Adrenal gland (tissue), 12 donors: ENCODE results near the gene NPAS3. TPM values are rescaled to one million over a fixed set of nuclear protein-coding genes. Genes with fewer than 3 reads are reported as not detected.

Experiments used
- DNase-seq, 7 donors: peaks; one replicate each; pipeline ENCODE4 v3.0.0-alpha.2; 2019 to 2020
- H3K27ac ChIP-seq, 5 donors: fragments of 200-600 bp; sonication (generic) in 4 of 5; 1 replicate in 3 of 5; 2 replicates in 2 of 5; pipeline versions ENCODE4 v1.5.1 to v1.8.0; 2016 to 2020; ENCODE audit warnings: mild to moderate bottlenecking in 1 of 5
- H3K27me3 ChIP-seq: fragments of 200-600 bp; 2 replicates; pipeline ENCODE4 v1.8.0; 2021
- H3K36me3 ChIP-seq, 2 donors: fragments of 200-600 bp; replicated peaks in 1 of 2; 1 replicate in 1 of 2; 2 replicates in 1 of 2; pipeline versions ENCODE4 v1.5.1 to v1.8.0; 2018 to 2022
- H3K4me1 ChIP-seq, 2 donors: fragments of 200-600 bp; replicated peaks in 1 of 2; 1 replicate in 1 of 2; 2 replicates in 1 of 2; pipeline versions ENCODE4 v1.5.1 to v1.8.0; 2018 to 2021
- H3K4me3 ChIP-seq, 4 donors: fragments of 200-600 bp; sonication (generic) in 3 of 4; one replicate each; pipeline ENCODE4 v1.5.1; 2016 to 2018
- H3K9me3 ChIP-seq, 3 donors: fragments of 200-600 bp; sonication (generic) in 1 of 3; replicated peaks in 1 of 3; 1 replicate in 2 of 3; 2 replicates in 1 of 3; pipeline versions ENCODE4 v1.5.1 to v1.8.0; 2016 to 2021
- CTCF ChIP-seq, 6 experiments: fragments of 450-650 bp in 4 of 6; fragments of 200-600 bp in 2 of 6; sonication (generic) in 1 of 6; IDR thresholded peaks; 1 replicate in 5 of 6; 2 replicates in 1 of 6; pipeline versions ENCODE4 v1.5.1 to v1.8.0; 2016 to 2021; ENCODE audit warnings: antibody characterized with exemption in 6 of 6, mild to moderate bottlenecking in 2 of 6, moderate library complexity in 1 of 6
- POLR2A ChIP-seq, 2 donors: fragments of 450-650 bp; IDR thresholded peaks; one replicate each; pipeline ENCODE4 v1.6.1; 2017; ENCODE audit warnings: antibody characterized with exemption in 2 of 2, mild to moderate bottlenecking in 2 of 2, moderate library complexity in 1 of 2
- WGBS, 4 donors: extraction: QIAGEN DNeasy Blood & Tissue Kit in 2 of 4; methylation state at CpG; one replicate each; pipeline versions ENCODE4 v1.1.5 to v1.1.7; 2013 to 2017; 5-methylcytosine and 5-hydroxymethylcytosine counted together
- intact Hi-C, 2 donors: fragments of 100-400 bp; cut with DNase I; formaldehyde crosslinking; loops; one replicate each; pipeline versions ENCODE4 v1.14.1 to v1.15.0; 2022 to 2023
- polyA plus RNA-seq, 3 donors: library from polyadenylated mRNA; stranded (reverse); fragments of 200-250 nt in 2 of 3; fragments of 350-450 nt in 1 of 3; fragmentation: Illumina TruSeq in 1 of 3; extraction: RNeasy Lipid Tissue Mini Kit (QIAGEN cat#74804) in 1 of 3; gene quantifications; one replicate each; pipeline ENCODE4 v1.2.3, GENCODE V29; 2013 to 2014
- total RNA-seq, 9 donors: library from RNA; depleted of rRNA in 4 of 9; stranded (reverse); fragments of >200 nt in 4 of 9; fragments of 120-200 nt in 1 of 9; fragmentation: NEBNext Ultra II Directional in 1 of 9; extraction: Animal tissue kit (Norgen Biotek cat#: 25700) in 1 of 9; gene quantifications; one replicate each; pipeline versions ENCODE4 v1.1.0 to v1.2.4, GENCODE V29; 2013 to 2023
- donor health status: healthy with polysubstance abuse.
- donor health status: Bipolar disorder and iron deficiency.
- donor health status: DM: yes; HTN: yes; CAD: no.
- donor health status: DM: no; HTN: no; CAD: no.
- donor health status: DM: no; HTN: no; CAD: no.
- donor health status: DM: yes; HTN: yes; CAD: no.

NPAS3 gene
- total and polyA plus RNA-seq, 12 donors: 0.36 to 7.5 (median 1.5) TPM

- Histone ChIP-seq H3K36me3 (no peaks in the 10 kb centered on the region), H3K4me3 (no peak overlapping the region), H3K9me3 (no peaks in the 10 kb centered on the region), H3K4me1 (no peaks in the 10 kb centered on the region), H3K27ac (no peak overlapping the region), H3K27me3 (no peaks in the 10 kb centered on the region)
- DNase-seq: no peak
- WGBS, 4 donors: 65 to 73% (median 67%) methylated on average over 4 of the region's 4 CpGs
- intact Hi-C loops: no loop called here
- TF ChIP-seq CTCF (IDR thresholded peaks at IDR 0.05) (no peak), POLR2A (IDR thresholded peaks at IDR 0.05) (no peak)
Observed at GRCh38 chr14:33642691-33643244, 704.1 kb downstream of the NPAS3 start.

GRCh38 chr14:33643426-33644181 is 704.9 kb downstream of the NPAS3 start:
- Histone ChIP-seq H3K27me3 (no peaks in the 10 kb centered on the region), H3K4me1 (no peaks in the 10 kb centered on the region), H3K9me3 (no peaks in the 10 kb centered on the region), H3K4me3 (no peak overlapping the region), H3K36me3 (no peaks in the 10 kb centered on the region), H3K27ac (no peak overlapping the region)
- WGBS, 4 donors: 69 to 82% (median 79%) methylated on average over 5 of the region's 5 CpGs
- TF ChIP-seq CTCF (IDR thresholded peaks at IDR 0.05) (no peak), POLR2A (IDR thresholded peaks at IDR 0.05) (no peak)
- intact Hi-C loops: no loop called here
- DNase-seq: no peak

GRCh38 chr14:33646692-33647260 is 708.1 kb downstream of the NPAS3 start:
- no peaks in the 10 kb centered on the region for H3K4me1 ChIP-seq
- no peak for DNase-seq
- intact Hi-C loops: no loop called here
- no peaks in the 10 kb centered on the region for H3K36me3 ChIP-seq
- no peak overlapping the region for H3K4me3 ChIP-seq
- no peaks in the 10 kb centered on the region for H3K27me3 ChIP-seq
- H3K27ac ChIP-seq: peak overlapping the region in 1 of 5 donors; percentile 21
- WGBS, 4 donors: 86 to 93% (median 89%) methylated on average over 2 of the region's 2 CpGs
- no peaks in the 10 kb centered on the region for H3K9me3 ChIP-seq
- TF ChIP-seq POLR2A (IDR thresholded peaks at IDR 0.05) (no peak), CTCF (IDR thresholded peaks at IDR 0.05) (no peak)

GRCh38 chr14:33647385-33647786 is 708.7 kb downstream of the NPAS3 start:
- Histone ChIP-seq H3K4me3 (no peak overlapping the region), H3K9me3 (no peaks in the 10 kb centered on the region), H3K27me3 (no peaks in the 10 kb centered on the region), H3K36me3 (no peaks in the 10 kb centered on the region), H3K27ac (no peak overlapping the region), H3K4me1 (no peaks in the 10 kb centered on the region)
- intact Hi-C loops: no loop called here
- TF ChIP-seq POLR2A (IDR thresholded peaks at IDR 0.05) (no peak), CTCF (IDR thresholded peaks at IDR 0.05) (no peak)
- DNase-seq: peak in 5 of 7 donors; percentile 16 to 61 (median 47)
- WGBS, 4 donors: 46 to 63% (median 50%) methylated on average over 3 of the region's 3 CpGs
